ENCODE measurements around the gene RCSD1. TPM values are rescaled to one million over a fixed set of nuclear protein-coding genes. Genes with fewer than 3 reads are reported as not detected.

The RCSD1 gene
- total RNA-seq, 5 donors from 2014 or later (not counting 1 experiment from before 2014, with no cell fraction given) = 101 to 126 (median 107) TPM

- peak overlapping the region in 1 of 3 donors; percentile 29 for H3K4me3 Mint-ChIP-seq
- H3K36me3 ChIP-seq (ENCODE audit: control insufficient read depth in 2 of 2, extremely low read depth in 1 of 2, insufficient read depth in 1 of 2, low read length in 1 of 2) = no peaks in the 10 kb centered on the region
- peaks cover 0 to 7% of the 10 kb centered on the region in 2 experiments for H3K4me1 ChIP-seq (ENCODE audit: control insufficient read depth in 1 of 2, extremely low read depth in 1 of 2, insufficient read depth in 2 of 2, low read length in 2 of 2)
- DNase-seq = no peak
- peak overlapping the region in 1 of 2 donors; percentile 17 for H3K27ac Mint-ChIP-seq
- H3K27ac ChIP-seq (ENCODE audit: low read length) = no peak overlapping the region
- no peaks in the 10 kb centered on the region for H3K9me3 ChIP-seq
- no peaks in the 10 kb centered on the region for H3K27me3 Mint-ChIP-seq
- no peaks in the 10 kb centered on the region for H3K36me3 Mint-ChIP-seq
- ATAC-seq (replicated peaks in 1 of 4) = no peak
- no peaks in the 10 kb centered on the region for H3K9me3 Mint-ChIP-seq
- POLR2A ChIA-PET = interaction anchor here in 1 of 2 donors (0.6 kb wide), 1 partner anchor 798 kb away, joined by 3 read pairs; no protein-coding TSS in a partner anchor
- CTCF ChIA-PET = no interaction called here
- no peak overlapping the region for H3K4me3 ChIP-seq (ENCODE audit: control insufficient read depth in 1 of 2, extremely low read depth in 1 of 2, low read length in 1 of 2)
- H3K4me1 Mint-ChIP-seq = peaks cover 17 to 22% (median 18%) of the 10 kb centered on the region in 3 donors
- no peaks in the 10 kb centered on the region for H3K27me3 ChIP-seq (replicated peaks in 1 of 2; ENCODE audit: control insufficient read depth in 2 of 2, extremely low read depth in 1 of 2, insufficient read depth in 2 of 2, low read length in 1 of 2)
These were observed 122.4 kb downstream of the RCSD1 start for GRCh38 chr1:167752219-167752985.

GRCh38 chr1:167755654-167756053 is 125.6 kb downstream of the RCSD1 start:
- ChIA-PET CTCF (no interaction called here), POLR2A (no interaction called here)
- H3K4me3 ChIP-seq (ENCODE audit: control insufficient read depth in 1 of 2, extremely low read depth in 1 of 2, low read length in 1 of 2) = no peak overlapping the region
- DNase-seq (no peak), ATAC-seq (replicated peaks in 1 of 4) (no peak)
- H3K4me3 Mint-ChIP-seq = no peak overlapping the region
- H3K4me1 ChIP-seq (ENCODE audit: control insufficient read depth in 1 of 2, extremely low read depth in 1 of 2, insufficient read depth in 2 of 2, low read length in 2 of 2) = peaks cover 0 to 10% of the 10 kb centered on the region in 2 experiments
- no peaks in the 10 kb centered on the region for H3K9me3 Mint-ChIP-seq
- no peak overlapping the region for H3K27ac ChIP-seq (ENCODE audit: low read length)
- peaks cover 19 to 31% (median 23%) of the 10 kb centered on the region in 3 donors for H3K4me1 Mint-ChIP-seq
- H3K27me3 Mint-ChIP-seq = no peaks in the 10 kb centered on the region
- 100% methylated on average over 3 of the region's 3 CpGs for WGBS (ENCODE audit: insufficient coverage)
- peaks cover 0 to 3% of the 10 kb centered on the region in 2 experiments for H3K27me3 ChIP-seq (replicated peaks in 1 of 2; ENCODE audit: control insufficient read depth in 2 of 2, extremely low read depth in 1 of 2, insufficient read depth in 2 of 2, low read length in 1 of 2)
- H3K9me3 ChIP-seq = no peaks in the 10 kb centered on the region
- no peaks in the 10 kb centered on the region for H3K36me3 Mint-ChIP-seq
- no peak overlapping the region for H3K27ac Mint-ChIP-seq
- no peaks in the 10 kb centered on the region for H3K36me3 ChIP-seq (ENCODE audit: control insufficient read depth in 2 of 2, extremely low read depth in 1 of 2, insufficient read depth in 1 of 2, low read length in 1 of 2)

Other genes with a start within 250 kb of the RCSD1 start
- 100 to 1,000 TPM; 324 to 414 (median 385) TPM for gene CD247, start 111.7 kb upstream of the RCSD1 start, total RNA-seq
- gene CREG1, start 76.5 kb upstream of the RCSD1 start, total RNA-seq = 10 to 100 TPM in 3 of 5 donors, 1 to 10 TPM in 2; 9.1 to 13.0 (median 10.9) TPM
- 1 to 10 TPM; 5.1 to 9.9 (median 8.5) TPM for gene MPZL1, start 91.8 kb downstream of the RCSD1 start, total RNA-seq